Pancreas (tissue), 8 donors: ENCODE results near the gene TBC1D9. TPM values are rescaled to one million over a fixed set of nuclear protein-coding genes. Genes with fewer than 3 reads are reported as not detected.

Experiments
- polyA plus RNA-seq, 2 donors: library from polyadenylated mRNA; stranded (reverse); fragments of 200-250 nt; gene quantifications; one replicate each; pipeline ENCODE4 v1.2.3, GENCODE V29; 2013
- total RNA-seq, 6 donors: library from RNA; stranded (reverse); fragmentation: NEBNext Ultra II Directional in 4 of 6; extraction: Animal tissue kit (Norgen Biotek cat#: 25700) in 4 of 6; gene quantifications; one replicate each; pipeline versions ENCODE4 v1.2.1 to v1.2.4, GENCODE V29; 2021 to 2023
- donor health status: healthy with polysubstance abuse.
- donor health status: DM: no; HTN: no; CAD: no; lungs with moderate emphysema.
- donor health status: DM: no; HTN: no; CAD: no.
- donor health status: Bipolar disorder and iron deficiency.
- donor health status: DM: yes; HTN: yes; CAD: no.
- donor health status: DM: no; HTN: no; CAD: no.
- donor health status: DM: no; HTN: no; CAD: no.
- donor health status: DM: yes; HTN: yes; CAD: no.

TBC1D9 gene
- total and polyA plus RNA-seq, 8 donors: 5.3 to 17.9 (median 9.8) TPM

Other genes starting within 250 kb of the TBC1D9 start
- 10 to 100 TPM in 5 of 6 donors, 1 to 10 TPM in 1; 9.9 to 18.3 (median 13.3) TPM for gene ELMOD2, start 232.2 kb downstream of the TBC1D9 start, total RNA-seq
- gene ELMOD2, start 232.2 kb downstream of the TBC1D9 start, polyA plus RNA-seq: 1 to 10 TPM; 5.0 to 7.5 TPM
- gene UCP1, start 187.4 kb downstream of the TBC1D9 start, total RNA-seq: not detected
- gene UCP1, start 187.4 kb downstream of the TBC1D9 start, polyA plus RNA-seq: under 1 TPM in 1 of 2 donors, not detected in 1; 0.11 TPM